HG03571 (cell line): ENCODE measurements around the gene RAB8A.
A peak's percentile ranks its signal among the peaks of the same experiment; 100 is the strongest.

Source experiments
- ATAC-seq: cut with Tn5 transposase; IDR thresholded peaks from one replicate; pipeline ENCODE4 v1.9.1; 2021; ENCODE audit not compliant: unreplicated experiment

Gene RAB8A

GRCh38 chr19:16139752-16140151 lies 28.1 kb downstream of the RAB8A start:
- no peak for ATAC-seq

GRCh38 chr19:16141043-16141442 lies 29.4 kb downstream of the RAB8A start:
- ATAC-seq = no peak

- ATAC-seq = no peak
These were observed 30.4 kb downstream of the RAB8A start for GRCh38 chr19:16142032-16142580.

- peak; percentile 51 for ATAC-seq
These were observed 31.9 kb downstream of the RAB8A start, which contains the start of gene HSH2D for GRCh38 chr19:16143399-16144215. Gene HSH2D (plus strand): TSS chr19:16143685. CDS start chr19:16148751, 5,066 bp downstream.

GRCh38 chr19:16144216-16144581 lies 32.5 kb downstream of the RAB8A start:
- ATAC-seq = no peak

- ATAC-seq = no peak
These were observed 34.4 kb downstream of the RAB8A start for GRCh38 chr19:16146112-16146511.

- ATAC-seq = no peak
These were observed 36.9 kb downstream of the RAB8A start for GRCh38 chr19:16148443-16149229.

GRCh38 chr19:16153582-16154336 lies 42.1 kb downstream of the RAB8A start:
- ATAC-seq = no peak

- ATAC-seq = no peak
These were observed 42.9 kb downstream of the RAB8A start for GRCh38 chr19:16154557-16154956.

- ATAC-seq = no peak
These were observed 43.4 kb downstream of the RAB8A start for GRCh38 chr19:16155128-16155527.

GRCh38 chr19:16156904-16157303 lies 45.2 kb downstream of the RAB8A start:
- ATAC-seq = no peak

GRCh38 chr19:16157601-16158000 lies 45.9 kb downstream of the RAB8A start:
- ATAC-seq = no peak

GRCh38 chr19:16159655-16160054 lies 48.0 kb downstream of the RAB8A start:
- ATAC-seq = no peak

GRCh38 chr19:16160445-16160942 lies 48.8 kb downstream of the RAB8A start:
- ATAC-seq = no peak

- ATAC-seq = no peak
These were observed 49.4 kb downstream of the RAB8A start for GRCh38 chr19:16160943-16161560.

- ATAC-seq = no peak
These were observed 50.2 kb downstream of the RAB8A start for GRCh38 chr19:16161840-16162239.

- no peak for ATAC-seq
These were observed 52.7 kb downstream of the RAB8A start for GRCh38 chr19:16164222-16164890.

- no peak for ATAC-seq
These were observed 54.7 kb downstream of the RAB8A start for GRCh38 chr19:16166417-16166816.

- no peak for ATAC-seq
These were observed 55.4 kb downstream of the RAB8A start for GRCh38 chr19:16167055-16167454.
